Measurements from ENCODE around the gene COL21A1. TPM values are rescaled to one million over a fixed set of nuclear protein-coding genes. Genes with fewer than 3 reads are reported as not detected.

Gene COL21A1
- total RNA-seq, 2 experiments from 2014 or later, result not detected

- Histone ChIP-seq H3K9me3 (ENCODE audit: control insufficient read depth in 1 of 2, insufficient read depth in 1 of 2, low read length in 2 of 2) (no peaks in the 10 kb centered on the region), H3K27me3 (ENCODE audit: control insufficient read depth in 1 of 2, insufficient read depth in 2 of 2, low read length in 2 of 2) (no peaks in the 10 kb centered on the region), H3K4me3 (ENCODE audit: low read length) (no peak overlapping the region), H3K36me3 (ENCODE audit: insufficient read depth, low read length) (no peaks in the 10 kb centered on the region), H3K4me1 (ENCODE audit: insufficient read depth, low read length) (no peaks in the 10 kb centered on the region), H3K27ac (ENCODE audit: low read depth in 1 of 2, low read length in 2 of 2) (no peak overlapping the region)
- TF ChIP-seq CTCF (IDR thresholded peaks at IDR 0.05), result no peak
- H3K27me3 Mint-ChIP-seq, result peaks cover 4% of the 10 kb centered on the region
- no peak for DNase-seq
- H3K9me3 Mint-ChIP-seq, result no peaks in the 10 kb centered on the region
- ATAC-seq (ENCODE audit: poor library complexity), result no peak
- H3K4me1 Mint-ChIP-seq (ENCODE audit: low read depth), result no peaks in the 10 kb centered on the region
- H3K4me3 Mint-ChIP-seq, result no peak overlapping the region
- H3K36me3 Mint-ChIP-seq (ENCODE audit: low read depth), result no peaks in the 10 kb centered on the region
- POLR2A ChIA-PET, result no interaction called here
- no peak overlapping the region for H3K27ac Mint-ChIP-seq
- CTCF ChIA-PET, result no interaction called here
- intact Hi-C loops (cut with DNase I, micrococcal nuclease), result no loop called here
Observed at GRCh38 chr6:56291302-56291917, 44.0 kb upstream of the COL21A1 start.

DNA sequence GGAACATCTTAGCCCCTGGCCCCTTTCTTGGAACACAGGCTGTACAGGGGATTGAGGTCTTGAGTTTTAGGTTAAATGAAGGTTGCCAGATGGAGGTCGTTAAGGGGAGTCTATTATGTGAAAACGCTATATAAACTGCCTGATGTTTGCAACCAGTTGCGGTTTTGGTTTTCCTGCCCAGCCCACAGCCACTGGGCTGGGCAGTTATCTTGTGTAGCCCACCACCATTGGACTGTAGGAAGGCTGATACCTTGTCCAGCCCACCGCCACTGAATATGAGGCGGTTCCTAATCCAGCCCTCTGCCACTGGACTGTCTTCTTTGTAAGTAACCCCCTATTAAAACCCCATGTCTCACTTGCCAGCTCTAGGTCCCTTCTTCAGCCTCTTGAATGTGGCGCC, 42.3 kb upstream of the COL21A1 start:
- Histone ChIP-seq H3K27me3 (ENCODE audit: control insufficient read depth in 1 of 2, insufficient read depth in 2 of 2, low read length in 2 of 2) (no peaks in the 10 kb centered on the region), H3K36me3 (ENCODE audit: insufficient read depth, low read length) (no peaks in the 10 kb centered on the region), H3K27ac (ENCODE audit: low read depth in 1 of 2, low read length in 2 of 2) (no peak overlapping the region), H3K4me3 (ENCODE audit: low read length) (no peak overlapping the region), H3K9me3 (ENCODE audit: control insufficient read depth in 1 of 2, insufficient read depth in 1 of 2, low read length in 2 of 2) (no peaks in the 10 kb centered on the region), H3K4me1 (ENCODE audit: insufficient read depth, low read length) (no peaks in the 10 kb centered on the region)
- intact Hi-C loops (cut with DNase I, micrococcal nuclease), result no loop called here
- TF ChIP-seq CTCF (IDR thresholded peaks at IDR 0.05), result no peak
- Mint-ChIP-seq H3K27me3 (peaks cover 8% of the 10 kb centered on the region), H3K4me3 (no peak overlapping the region), H3K4me1 (ENCODE audit: low read depth) (no peaks in the 10 kb centered on the region), H3K27ac (no peak overlapping the region), H3K9me3 (no peaks in the 10 kb centered on the region), H3K36me3 (ENCODE audit: low read depth) (no peaks in the 10 kb centered on the region)
- ATAC-seq (ENCODE audit: poor library complexity) (no peak), DNase-seq (no peak)
- POLR2A ChIA-PET, result no interaction called here
- CTCF ChIA-PET, result no interaction called here

DNA sequence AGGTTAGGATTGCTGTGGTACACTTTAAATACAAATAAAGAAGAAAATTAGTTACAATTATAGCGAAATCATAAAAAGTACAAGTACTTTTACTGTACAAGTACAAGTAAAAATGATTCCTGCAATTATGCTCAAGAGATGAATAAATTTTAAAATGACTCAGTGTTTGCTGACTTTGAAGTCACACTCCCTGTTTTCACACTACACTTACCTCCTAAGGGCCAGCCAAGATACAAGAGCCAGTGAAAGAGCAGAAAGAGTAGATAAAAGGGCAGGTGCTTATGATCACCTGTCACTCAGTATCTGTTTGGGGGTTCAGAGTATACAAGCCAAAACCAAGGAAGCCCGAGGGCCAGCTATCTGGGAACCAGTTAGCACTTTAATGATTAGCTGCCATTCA, 41.0 kb upstream of the COL21A1 start:
- intact Hi-C loops (cut with DNase I, micrococcal nuclease), result no loop called here
- H3K4me3 Mint-ChIP-seq, result no peak overlapping the region
- Histone ChIP-seq H3K4me3 (ENCODE audit: low read length) (no peak overlapping the region), H3K27ac (ENCODE audit: low read depth in 1 of 2, low read length in 2 of 2) (no peak overlapping the region), H3K27me3 (ENCODE audit: control insufficient read depth in 1 of 2, insufficient read depth in 2 of 2, low read length in 2 of 2) (no peaks in the 10 kb centered on the region), H3K4me1 (ENCODE audit: insufficient read depth, low read length) (no peaks in the 10 kb centered on the region), H3K9me3 (ENCODE audit: control insufficient read depth in 1 of 2, insufficient read depth in 1 of 2, low read length in 2 of 2) (no peaks in the 10 kb centered on the region), H3K36me3 (ENCODE audit: insufficient read depth, low read length) (no peaks in the 10 kb centered on the region)
- ATAC-seq (ENCODE audit: poor library complexity) (no peak), DNase-seq (no peak)
- peaks cover 4% of the 10 kb centered on the region for H3K27me3 Mint-ChIP-seq
- H3K4me1 Mint-ChIP-seq (ENCODE audit: low read depth), result no peaks in the 10 kb centered on the region
- no peak overlapping the region for H3K27ac Mint-ChIP-seq
- POLR2A ChIA-PET, result no interaction called here
- no peaks in the 10 kb centered on the region for H3K36me3 Mint-ChIP-seq (ENCODE audit: low read depth)
- CTCF ChIA-PET, result no interaction called here
- no peak for TF ChIP-seq CTCF (IDR thresholded peaks at IDR 0.05)
- H3K9me3 Mint-ChIP-seq, result peaks cover 2% of the 10 kb centered on the region
